ENCODE data around the gene DENND5B.

Gene DENND5B

DNA sequence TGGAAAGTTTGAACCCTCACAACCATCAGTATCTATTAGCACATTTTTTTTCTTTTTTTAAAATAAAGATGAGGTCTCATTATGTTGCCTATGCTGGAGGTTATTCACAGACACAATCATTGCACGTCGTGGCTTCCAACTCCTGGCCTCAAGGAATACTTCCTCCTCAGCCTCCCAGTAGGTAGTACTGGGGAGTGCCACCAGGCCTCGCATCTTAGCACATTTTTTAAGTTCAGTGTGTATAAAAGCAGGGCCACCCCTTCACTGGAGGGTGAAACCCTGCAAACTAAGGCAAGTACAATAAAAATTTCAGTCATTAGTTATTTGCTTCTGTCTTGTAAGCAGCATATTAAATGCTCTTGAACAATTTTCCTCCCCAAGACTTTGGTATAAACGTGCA, 150.8 kb downstream of the DENND5B start:
- POLR2A ChIA-PET = no interaction called here
- no peak for DNase-seq (ENCODE audit: extremely low spot score)
- CTCF ChIA-PET = no interaction called here
- TF ChIP-seq, protein P1, sequence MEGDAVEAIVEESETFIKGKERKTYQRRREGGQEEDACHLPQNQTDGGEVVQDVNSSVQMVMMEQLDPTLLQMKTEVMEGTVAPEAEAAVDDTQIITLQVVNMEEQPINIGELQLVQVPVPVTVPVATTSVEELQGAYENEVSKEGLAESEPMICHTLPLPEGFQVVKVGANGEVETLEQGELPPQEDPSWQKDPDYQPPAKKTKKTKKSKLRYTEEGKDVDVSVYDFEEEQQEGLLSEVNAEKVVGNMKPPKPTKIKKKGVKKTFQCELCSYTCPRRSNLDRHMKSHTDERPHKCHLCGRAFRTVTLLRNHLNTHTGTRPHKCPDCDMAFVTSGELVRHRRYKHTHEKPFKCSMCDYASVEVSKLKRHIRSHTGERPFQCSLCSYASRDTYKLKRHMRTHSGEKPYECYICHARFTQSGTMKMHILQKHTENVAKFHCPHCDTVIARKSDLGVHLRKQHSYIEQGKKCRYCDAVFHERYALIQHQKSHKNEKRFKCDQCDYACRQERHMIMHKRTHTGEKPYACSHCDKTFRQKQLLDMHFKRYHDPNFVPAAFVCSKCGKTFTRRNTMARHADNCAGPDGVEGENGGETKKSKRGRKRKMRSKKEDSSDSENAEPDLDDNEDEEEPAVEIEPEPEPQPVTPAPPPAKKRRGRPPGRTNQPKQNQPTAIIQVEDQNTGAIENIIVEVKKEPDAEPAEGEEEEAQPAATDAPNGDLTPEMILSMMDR (IDR thresholded peaks at IDR 0.05; ENCODE audit: control extremely low read depth, extremely low read depth, low read depth, missing control alignments) = no peak

DNA sequence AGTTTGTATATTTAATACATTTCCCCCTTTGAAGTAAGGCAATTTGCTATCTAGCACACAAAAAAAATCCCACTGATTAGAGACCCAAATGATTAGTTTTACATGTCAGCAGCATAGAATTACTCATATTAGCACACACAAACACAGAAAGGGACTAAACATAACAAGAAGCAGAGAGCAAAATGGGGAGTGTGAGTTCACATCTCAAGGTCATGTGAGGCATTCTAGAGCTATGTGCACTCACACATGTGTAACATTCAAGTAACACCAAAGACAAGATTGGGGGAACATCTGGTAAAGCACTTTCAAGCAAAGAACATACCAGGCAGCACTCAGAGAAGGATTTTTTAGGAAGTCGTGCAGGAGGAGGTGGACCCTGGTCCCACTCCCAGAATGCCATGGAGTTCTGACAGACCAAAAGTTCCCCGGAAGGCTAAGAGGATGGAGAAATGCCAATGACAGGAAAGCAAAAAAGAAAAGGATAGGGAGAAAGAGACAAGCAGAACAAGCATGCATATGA, 159.2 kb downstream of the DENND5B start:
- TF ChIP-seq, protein P1 (IDR thresholded peaks at IDR 0.05; ENCODE audit: control extremely low read depth, extremely low read depth, low read depth, missing control alignments) = no peak
- no peak for DNase-seq (ENCODE audit: extremely low spot score)
- ChIA-PET CTCF (interaction anchor here (0.9 kb wide), 1 partner anchor 10 kb away, joined by 3 read pairs; no protein-coding TSS in a partner anchor), POLR2A (no interaction called here)

DNA sequence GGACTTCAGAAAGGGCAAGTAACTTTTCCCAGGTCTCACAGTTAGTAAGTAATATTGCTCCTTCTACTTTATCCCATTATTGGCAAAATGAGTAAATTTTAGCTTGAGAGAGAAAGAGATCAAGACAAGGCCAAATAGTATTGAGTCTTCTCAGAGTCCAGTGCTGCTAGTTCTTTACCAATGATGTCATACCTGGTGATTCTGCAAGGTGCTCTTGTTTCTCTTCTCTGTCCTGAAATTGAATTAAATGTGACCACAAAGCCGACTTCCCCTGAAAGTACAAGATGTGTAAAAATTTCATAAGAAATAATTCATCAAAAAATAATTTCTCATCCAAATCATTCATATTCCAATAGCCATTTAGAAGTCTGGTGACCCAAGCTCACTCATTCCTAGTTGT, 167.5 kb downstream of the DENND5B start:
- TF ChIP-seq, protein P1 (IDR thresholded peaks at IDR 0.05; ENCODE audit: control extremely low read depth, extremely low read depth, low read depth, missing control alignments) = no peak
- CTCF ChIA-PET = interaction anchor here (2.2 kb wide), 1 partner anchor 18 kb away, joined by 7 read pairs; no protein-coding TSS in a partner anchor
- POLR2A ChIA-PET = no interaction called here
- no peak for DNase-seq (ENCODE audit: extremely low spot score)

DNA sequence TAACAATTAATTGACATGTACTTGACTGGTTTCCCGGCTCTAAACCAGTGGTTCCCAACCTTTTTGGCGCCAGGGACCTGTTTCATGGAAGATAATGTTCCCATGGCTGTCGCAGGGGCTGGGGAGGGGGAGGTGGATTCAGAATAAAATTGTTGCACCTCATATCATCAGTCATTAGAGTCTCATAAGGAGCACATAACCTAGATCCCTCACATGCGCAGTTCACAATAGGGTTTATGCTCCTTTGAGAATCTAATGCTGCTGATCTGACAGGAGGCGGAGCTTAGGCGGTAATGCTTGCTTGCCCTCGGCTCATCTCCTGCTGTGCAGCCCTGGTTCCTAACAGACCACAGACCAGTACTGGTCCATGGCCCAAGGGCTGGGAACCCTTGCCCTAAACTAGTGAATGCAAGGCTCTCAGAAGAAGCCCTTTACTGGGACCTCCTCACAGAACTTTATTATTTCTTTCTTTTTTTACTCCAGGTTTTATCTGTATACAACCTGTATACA, 178.6 kb downstream of the DENND5B start:
- CTCF ChIA-PET = no interaction called here
- DNase-seq (ENCODE audit: extremely low spot score) = no peak
- TF ChIP-seq, protein P1 (IDR thresholded peaks at IDR 0.05; ENCODE audit: control extremely low read depth, extremely low read depth, low read depth, missing control alignments) = no peak
- POLR2A ChIA-PET = no interaction called here

DNA sequence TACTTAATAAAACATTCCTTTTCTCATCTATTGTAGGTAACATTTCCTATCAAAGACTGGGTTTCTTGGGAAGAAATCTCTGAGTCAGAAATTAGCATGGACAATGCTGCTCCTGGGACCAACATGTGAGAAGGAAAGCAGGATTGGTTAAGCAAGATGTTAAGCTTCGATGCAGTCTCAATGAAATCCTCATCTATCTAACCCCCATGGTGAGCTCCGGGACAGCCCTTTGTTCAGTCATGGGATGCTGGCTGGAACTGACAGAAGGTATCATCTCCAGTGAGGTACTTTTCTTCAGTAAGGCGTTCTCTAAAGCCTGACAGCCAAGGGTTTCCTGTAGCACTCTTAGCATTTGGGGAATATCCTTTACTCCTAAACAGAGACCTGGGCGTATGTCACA, 182.2 kb downstream of the DENND5B start:
- CTCF ChIA-PET = no interaction called here
- DNase-seq (ENCODE audit: extremely low spot score) = no peak
- TF ChIP-seq, protein P1 (IDR thresholded peaks at IDR 0.05; ENCODE audit: control extremely low read depth, extremely low read depth, low read depth, missing control alignments) = no peak
- POLR2A ChIA-PET = no interaction called here

DNA sequence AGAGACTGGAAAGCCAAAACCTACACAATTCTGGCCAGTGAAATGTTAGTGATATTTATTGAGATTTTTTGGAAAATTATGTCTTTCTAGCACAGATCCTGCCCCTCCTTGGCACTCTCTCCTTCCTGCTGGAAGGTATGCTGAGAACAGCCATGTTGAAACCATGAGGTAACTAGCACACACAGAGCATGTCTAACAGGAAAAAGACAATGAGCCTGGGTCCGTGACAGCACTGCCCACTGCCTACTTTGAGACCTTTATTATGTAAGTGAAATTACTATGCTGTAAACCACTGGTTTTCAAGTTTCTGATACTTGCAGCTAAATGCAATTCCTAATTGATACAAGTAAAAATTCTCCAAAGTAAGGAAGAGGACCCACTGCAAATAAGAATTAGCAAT, 183.4 kb downstream of the DENND5B start:
- DNase-seq (ENCODE audit: extremely low spot score) = peak; percentile 20
- TF ChIP-seq, protein P1 (IDR thresholded peaks at IDR 0.05; ENCODE audit: control extremely low read depth, extremely low read depth, low read depth, missing control alignments) = no peak
- POLR2A ChIA-PET = no interaction called here
- CTCF ChIA-PET = no interaction called here

All from GM10248 (cell line).